HL-60 (cell line): ENCODE measurements around the gene UBAP2.

Experiments used
- GABPA ChIP-seq: IDR thresholded peaks from 2 replicates; pipeline ENCODE4 v1.6.1; 2012; ENCODE audit warnings: low read depth
- POLR2AphosphoS5 ChIP-seq: IDR thresholded peaks from 2 replicates; pipeline ENCODE4 v1.6.1; 2012; ENCODE audit warnings: low read depth
- SPI1 ChIP-seq: IDR thresholded peaks from 2 replicates; pipeline ENCODE4 v1.6.1; 2012; ENCODE audit warnings: low read depth, mild to moderate bottlenecking, borderline replicate concordance
- TF ChIP-seq, protein P1 (sequence below): IDR thresholded peaks from one replicate; pipeline ENCODE4 v1.5.1; 2011; ENCODE audit warnings: low read length, control low read depth, inconsistent platforms; ENCODE audit not compliant: insufficient read depth
- TF ChIP-seq, protein P2 (sequence below): IDR thresholded peaks from 2 replicates; pipeline ENCODE4 v1.6.1; 2012; ENCODE audit warnings: low read depth; ENCODE audit not compliant: insufficient replicate concordance

DNA sequence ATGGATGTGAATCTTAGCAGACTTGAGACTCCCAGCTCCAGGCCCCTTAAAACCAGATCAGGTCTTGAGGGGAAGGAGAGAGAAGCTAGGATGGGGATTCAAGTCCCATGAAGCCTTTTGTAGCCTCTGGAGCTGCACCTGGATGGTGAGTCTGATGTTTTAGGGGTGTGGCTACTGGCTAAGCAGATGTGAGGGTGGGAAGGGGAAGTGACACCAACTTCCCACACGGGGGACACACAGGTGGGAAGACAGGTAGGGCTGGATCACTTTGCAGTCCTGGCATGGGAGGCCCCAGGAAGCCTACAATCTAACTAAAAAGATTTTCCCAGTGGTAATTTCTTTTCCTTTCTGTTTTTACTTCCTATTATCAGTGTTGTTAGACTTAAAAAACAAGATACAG, 38.7 kb upstream of the UBAP2 start:
- TF ChIP-seq, protein P1, sequence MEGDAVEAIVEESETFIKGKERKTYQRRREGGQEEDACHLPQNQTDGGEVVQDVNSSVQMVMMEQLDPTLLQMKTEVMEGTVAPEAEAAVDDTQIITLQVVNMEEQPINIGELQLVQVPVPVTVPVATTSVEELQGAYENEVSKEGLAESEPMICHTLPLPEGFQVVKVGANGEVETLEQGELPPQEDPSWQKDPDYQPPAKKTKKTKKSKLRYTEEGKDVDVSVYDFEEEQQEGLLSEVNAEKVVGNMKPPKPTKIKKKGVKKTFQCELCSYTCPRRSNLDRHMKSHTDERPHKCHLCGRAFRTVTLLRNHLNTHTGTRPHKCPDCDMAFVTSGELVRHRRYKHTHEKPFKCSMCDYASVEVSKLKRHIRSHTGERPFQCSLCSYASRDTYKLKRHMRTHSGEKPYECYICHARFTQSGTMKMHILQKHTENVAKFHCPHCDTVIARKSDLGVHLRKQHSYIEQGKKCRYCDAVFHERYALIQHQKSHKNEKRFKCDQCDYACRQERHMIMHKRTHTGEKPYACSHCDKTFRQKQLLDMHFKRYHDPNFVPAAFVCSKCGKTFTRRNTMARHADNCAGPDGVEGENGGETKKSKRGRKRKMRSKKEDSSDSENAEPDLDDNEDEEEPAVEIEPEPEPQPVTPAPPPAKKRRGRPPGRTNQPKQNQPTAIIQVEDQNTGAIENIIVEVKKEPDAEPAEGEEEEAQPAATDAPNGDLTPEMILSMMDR = no peak
- no peak for TF ChIP-seq POLR2AphosphoS5
- TF ChIP-seq, protein P2, sequence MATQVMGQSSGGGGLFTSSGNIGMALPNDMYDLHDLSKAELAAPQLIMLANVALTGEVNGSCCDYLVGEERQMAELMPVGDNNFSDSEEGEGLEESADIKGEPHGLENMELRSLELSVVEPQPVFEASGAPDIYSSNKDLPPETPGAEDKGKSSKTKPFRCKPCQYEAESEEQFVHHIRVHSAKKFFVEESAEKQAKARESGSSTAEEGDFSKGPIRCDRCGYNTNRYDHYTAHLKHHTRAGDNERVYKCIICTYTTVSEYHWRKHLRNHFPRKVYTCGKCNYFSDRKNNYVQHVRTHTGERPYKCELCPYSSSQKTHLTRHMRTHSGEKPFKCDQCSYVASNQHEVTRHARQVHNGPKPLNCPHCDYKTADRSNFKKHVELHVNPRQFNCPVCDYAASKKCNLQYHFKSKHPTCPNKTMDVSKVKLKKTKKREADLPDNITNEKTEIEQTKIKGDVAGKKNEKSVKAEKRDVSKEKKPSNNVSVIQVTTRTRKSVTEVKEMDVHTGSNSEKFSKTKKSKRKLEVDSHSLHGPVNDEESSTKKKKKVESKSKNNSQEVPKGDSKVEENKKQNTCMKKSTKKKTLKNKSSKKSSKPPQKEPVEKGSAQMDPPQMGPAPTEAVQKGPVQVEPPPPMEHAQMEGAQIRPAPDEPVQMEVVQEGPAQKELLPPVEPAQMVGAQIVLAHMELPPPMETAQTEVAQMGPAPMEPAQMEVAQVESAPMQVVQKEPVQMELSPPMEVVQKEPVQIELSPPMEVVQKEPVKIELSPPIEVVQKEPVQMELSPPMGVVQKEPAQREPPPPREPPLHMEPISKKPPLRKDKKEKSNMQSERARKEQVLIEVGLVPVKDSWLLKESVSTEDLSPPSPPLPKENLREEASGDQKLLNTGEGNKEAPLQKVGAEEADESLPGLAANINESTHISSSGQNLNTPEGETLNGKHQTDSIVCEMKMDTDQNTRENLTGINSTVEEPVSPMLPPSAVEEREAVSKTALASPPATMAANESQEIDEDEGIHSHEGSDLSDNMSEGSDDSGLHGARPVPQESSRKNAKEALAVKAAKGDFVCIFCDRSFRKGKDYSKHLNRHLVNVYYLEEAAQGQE = no peak
- no peak for TF ChIP-seq SPI1
- no peak for TF ChIP-seq GABPA
